ENCODE results near the gene ABHD6.
A peak's percentile ranks its signal among the peaks of the same experiment; 100 is the strongest.

The ABHD6 gene

DNA sequence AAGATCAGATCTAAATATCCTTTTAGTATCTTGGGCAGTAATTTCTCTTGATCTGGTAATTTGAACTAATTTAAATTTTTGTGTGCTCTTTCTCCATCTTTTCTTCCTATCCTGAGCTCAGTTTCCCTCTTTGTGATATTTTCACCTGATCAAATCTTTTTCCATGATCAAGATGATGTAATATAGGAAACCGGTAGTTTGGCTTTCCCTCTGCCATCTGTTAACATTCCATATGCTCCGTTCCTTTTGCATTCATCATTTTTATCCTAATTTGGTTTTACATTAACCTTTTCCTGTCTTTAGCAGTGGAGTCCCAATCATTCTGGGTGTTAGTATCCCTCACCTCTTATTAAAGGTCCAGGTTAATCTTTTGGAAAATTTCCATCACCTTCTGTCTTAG, 5.9 kb upstream of the ABHD6 start:
- Histone ChIP-seq H2AFZ (ENCODE audit: low read depth, low read length) (no peak overlapping the region), H3K27me3 (ENCODE audit: low read depth, low read length) (0 out of 2 replicates have a peak, but pooled peaks cover 6% of the 10 kb centered on the region), H3K27ac (ENCODE audit: low read length) (no peak overlapping the region), H4K20me1 (ENCODE audit: insufficient read depth, low read length) (no peaks in the 10 kb centered on the region), H3K4me3 (ENCODE audit: low read length) (no peak overlapping the region), H3K36me3 (replicated peaks; ENCODE audit: low read depth, low read length) (no peaks in the 10 kb centered on the region), H3K4me2 (ENCODE audit: low read length) (no peak overlapping the region), H3K9me3 (ENCODE audit: insufficient read depth, low read length) (no peaks in the 10 kb centered on the region), H3K79me2 (ENCODE audit: low read length) (no peaks in the 10 kb centered on the region), H3K4me1 (ENCODE audit: low read length) (peaks cover 23% of the 10 kb centered on the region), H3K9ac (ENCODE audit: low read length) (no peak overlapping the region)
- TF ChIP-seq, protein P1, sequence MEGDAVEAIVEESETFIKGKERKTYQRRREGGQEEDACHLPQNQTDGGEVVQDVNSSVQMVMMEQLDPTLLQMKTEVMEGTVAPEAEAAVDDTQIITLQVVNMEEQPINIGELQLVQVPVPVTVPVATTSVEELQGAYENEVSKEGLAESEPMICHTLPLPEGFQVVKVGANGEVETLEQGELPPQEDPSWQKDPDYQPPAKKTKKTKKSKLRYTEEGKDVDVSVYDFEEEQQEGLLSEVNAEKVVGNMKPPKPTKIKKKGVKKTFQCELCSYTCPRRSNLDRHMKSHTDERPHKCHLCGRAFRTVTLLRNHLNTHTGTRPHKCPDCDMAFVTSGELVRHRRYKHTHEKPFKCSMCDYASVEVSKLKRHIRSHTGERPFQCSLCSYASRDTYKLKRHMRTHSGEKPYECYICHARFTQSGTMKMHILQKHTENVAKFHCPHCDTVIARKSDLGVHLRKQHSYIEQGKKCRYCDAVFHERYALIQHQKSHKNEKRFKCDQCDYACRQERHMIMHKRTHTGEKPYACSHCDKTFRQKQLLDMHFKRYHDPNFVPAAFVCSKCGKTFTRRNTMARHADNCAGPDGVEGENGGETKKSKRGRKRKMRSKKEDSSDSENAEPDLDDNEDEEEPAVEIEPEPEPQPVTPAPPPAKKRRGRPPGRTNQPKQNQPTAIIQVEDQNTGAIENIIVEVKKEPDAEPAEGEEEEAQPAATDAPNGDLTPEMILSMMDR (IDR thresholded peaks at IDR 0.05; ENCODE audit: low read depth, low read length) = no peak
- no peak for TF ChIP-seq EZH2phosphoT487 (IDR thresholded peaks at IDR 0.05; ENCODE audit: low read depth)

DNA sequence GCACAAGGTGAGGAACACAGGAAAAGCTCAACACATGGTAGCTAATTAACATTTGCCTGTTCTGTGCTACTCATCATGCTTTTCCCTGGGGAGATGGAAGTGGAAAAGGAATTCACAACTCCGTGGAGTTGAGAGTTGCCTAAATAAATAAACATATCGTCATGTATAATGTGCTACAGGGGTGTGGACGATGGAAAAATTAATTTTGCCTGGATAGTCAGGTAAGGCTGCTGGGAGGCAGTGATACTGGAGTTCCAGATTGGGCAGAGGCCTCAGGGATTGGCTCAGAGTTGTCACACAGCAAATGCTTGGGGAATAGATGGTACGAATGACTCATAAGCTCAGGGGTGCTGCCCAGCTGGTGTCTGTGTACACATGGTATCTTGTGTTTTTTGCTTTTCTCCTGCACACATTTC, 3.1 kb upstream of the ABHD6 start:
- TF ChIP-seq, protein P1 (IDR thresholded peaks at IDR 0.05; ENCODE audit: low read depth, low read length) = no peak
- no peak for TF ChIP-seq EZH2phosphoT487 (IDR thresholded peaks at IDR 0.05; ENCODE audit: low read depth)
- 0 out of 2 replicates have a peak, but pooled peaks cover 6% of the 10 kb centered on the region for H3K27me3 ChIP-seq (ENCODE audit: low read depth, low read length)
- H2AFZ ChIP-seq (ENCODE audit: low read depth, low read length) = no peak overlapping the region
- no peak overlapping the region for H3K4me3 ChIP-seq (ENCODE audit: low read length)
- H3K9ac ChIP-seq (ENCODE audit: low read length) = no peak overlapping the region
- H3K27ac ChIP-seq (ENCODE audit: low read length) = no peak overlapping the region
- H3K36me3 ChIP-seq (replicated peaks; ENCODE audit: low read depth, low read length) = no peaks in the 10 kb centered on the region
- H3K4me1 ChIP-seq (ENCODE audit: low read length) = peaks cover 31% of the 10 kb centered on the region
- H3K79me2 ChIP-seq (ENCODE audit: low read length) = peaks cover 13% of the 10 kb centered on the region
- no peaks in the 10 kb centered on the region for H3K9me3 ChIP-seq (ENCODE audit: insufficient read depth, low read length)
- no peak overlapping the region for H3K4me2 ChIP-seq (ENCODE audit: low read length)
- no peaks in the 10 kb centered on the region for H4K20me1 ChIP-seq (ENCODE audit: insufficient read depth, low read length)

DNA sequence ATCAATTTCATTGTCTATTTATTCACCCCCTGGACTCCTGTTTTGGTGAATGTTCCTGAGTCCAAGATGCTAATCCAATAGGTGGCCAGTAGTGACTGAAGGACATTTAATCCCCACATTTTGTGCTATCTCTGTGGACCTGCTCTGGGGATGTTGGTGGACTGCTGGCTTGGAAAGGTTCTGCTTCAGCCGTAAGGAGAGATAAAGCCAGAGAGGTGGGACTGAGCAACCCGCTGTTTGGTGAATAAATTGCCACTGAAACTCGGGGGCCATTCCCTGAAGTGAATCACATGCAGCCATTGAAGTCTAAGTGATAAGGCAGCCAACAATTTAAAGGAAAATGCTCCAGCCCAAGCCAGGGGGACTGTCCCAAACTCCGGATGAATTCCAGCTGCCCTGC, 1.6 kb upstream of the ABHD6 start:
- Histone ChIP-seq H3K9me3 (ENCODE audit: insufficient read depth, low read length) (no peaks in the 10 kb centered on the region), H4K20me1 (ENCODE audit: insufficient read depth, low read length) (no peaks in the 10 kb centered on the region), H3K27ac (ENCODE audit: low read length) (no peak overlapping the region), H3K9ac (ENCODE audit: low read length) (no peak overlapping the region), H3K4me3 (ENCODE audit: low read length) (no peak overlapping the region), H3K36me3 (replicated peaks; ENCODE audit: low read depth, low read length) (no peaks in the 10 kb centered on the region), H3K4me2 (ENCODE audit: low read length) (no peak overlapping the region; the same call in 1 of the 2 replicates), H3K79me2 (ENCODE audit: low read length) (peaks cover 18% of the 10 kb centered on the region), H3K4me1 (ENCODE audit: low read length) (peaks cover 27% of the 10 kb centered on the region), H3K27me3 (ENCODE audit: low read depth, low read length) (0 out of 2 replicates have a peak, but pooled peaks cover 6% of the 10 kb centered on the region), H2AFZ (ENCODE audit: low read depth, low read length) (no peak overlapping the region)
- no peak for TF ChIP-seq EZH2phosphoT487 (IDR thresholded peaks at IDR 0.05; ENCODE audit: low read depth)
- TF ChIP-seq, protein P1 (IDR thresholded peaks at IDR 0.05; ENCODE audit: low read depth, low read length) = no peak

DNA sequence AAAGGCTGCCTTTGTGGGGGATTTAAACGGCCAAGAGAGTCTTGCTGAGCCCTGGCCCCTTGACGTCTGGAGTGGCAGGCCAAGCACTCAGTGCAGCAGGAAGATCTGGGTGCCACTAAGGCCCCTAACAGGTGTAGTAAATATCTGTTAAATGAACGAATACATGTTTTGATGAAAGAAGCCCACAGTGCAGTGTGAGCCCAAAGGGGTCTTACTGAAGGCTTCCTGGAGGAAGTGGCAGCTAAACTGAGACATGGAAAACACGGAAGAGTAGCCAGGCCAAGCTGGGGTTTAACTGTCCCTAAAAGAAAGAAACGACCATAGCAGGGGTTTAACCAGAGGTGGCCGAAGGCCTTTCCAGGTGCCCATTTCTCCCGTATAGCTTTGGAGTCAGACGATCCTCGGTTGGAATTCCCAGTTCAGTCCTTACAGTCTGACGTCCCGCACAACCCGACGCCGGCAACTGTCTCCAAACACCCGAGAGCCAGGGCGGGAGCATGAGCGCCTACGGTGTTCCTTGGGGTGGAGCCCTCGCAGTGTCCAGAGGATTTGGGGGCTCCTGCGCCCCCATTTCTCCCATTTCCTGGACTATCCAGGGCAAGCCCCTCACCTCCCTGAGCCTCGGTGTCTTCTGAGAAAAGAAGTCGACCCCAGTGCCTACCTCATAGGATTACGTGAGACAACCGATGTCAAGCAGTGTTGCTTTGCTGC, 910 bp upstream of the ABHD6 start:
- TF ChIP-seq EZH2phosphoT487 (IDR thresholded peaks at IDR 0.05; ENCODE audit: low read depth) = no peak
- TF ChIP-seq, protein P1 (IDR thresholded peaks at IDR 0.05; ENCODE audit: low read depth, low read length) = no peak
- peak overlapping the region; percentile 97 for H2AFZ ChIP-seq (ENCODE audit: low read depth, low read length)
- no peaks in the 10 kb centered on the region for H3K36me3 ChIP-seq (replicated peaks; ENCODE audit: low read depth, low read length)
- H3K9ac ChIP-seq (ENCODE audit: low read length) = peak overlapping the region; percentile 79
- H4K20me1 ChIP-seq (ENCODE audit: insufficient read depth, low read length) = peaks cover 1% of the 10 kb centered on the region; the same call in 1 of the 2 replicates
- peak overlapping the region; percentile 90 for H3K4me3 ChIP-seq (ENCODE audit: low read length)
- H3K27ac ChIP-seq (ENCODE audit: low read length) = peak overlapping the region; percentile 17; the same call in 1 of the 2 replicates
- H3K9me3 ChIP-seq (ENCODE audit: insufficient read depth, low read length) = no peaks in the 10 kb centered on the region
- H3K4me1 ChIP-seq (ENCODE audit: low read length) = peaks cover 27% of the 10 kb centered on the region
- 0 out of 2 replicates have a peak, but pooled peaks cover 5% of the 10 kb centered on the region for H3K27me3 ChIP-seq (ENCODE audit: low read depth, low read length)
- peak overlapping the region; percentile 95 for H3K4me2 ChIP-seq (ENCODE audit: low read length)
- H3K79me2 ChIP-seq (ENCODE audit: low read length) = peaks cover 26% of the 10 kb centered on the region
